Measurements from ENCODE around the gene TSEN54. TPM values are rescaled to one million over a fixed set of nuclear protein-coding genes. Genes with fewer than 3 reads are reported as not detected.

TSEN54 gene
- total RNA-seq, 1 experiment from 2014 or later, result 87.3 TPM

GRCh38 chr17:75482098-75482942 is 34.0 kb upstream of the TSEN54 start:
- ATAC-seq, result no peak
- BruUV-seq (replicated peaks), result no TSS peak
- POLR2A ChIA-PET, result interaction anchor here (1.1 kb wide), 1 partner anchor 17 kb away, joined by 5 read pairs; no protein-coding TSS in a partner anchor

GRCh38 chr17:75485688-75486087 is 30.6 kb upstream of the TSEN54 start:
- no TSS peak for BruUV-seq (replicated peaks)
- ATAC-seq, result no peak

More at GRCh38 chr17:75482098-75482942, 34.0 kb upstream of the TSEN54 start:
- Histone ChIP-seq H3K9ac (ENCODE audit: low read length) (no peak overlapping the region), H3K36me3 (ENCODE audit: control insufficient read depth in 1 of 2, insufficient read depth in 2 of 2, low read length in 2 of 2) (no peaks in the 10 kb centered on the region), H4K20me1 (ENCODE audit: insufficient read depth) (no peaks in the 10 kb centered on the region), H2AFZ (ENCODE audit: low read depth, low read length, poor library complexity, severe bottlenecking) (no peak overlapping the region), H3K4me2 (ENCODE audit: low read length) (no peak overlapping the region), H3K27ac (ENCODE audit: low read depth, low read length) (no peak overlapping the region), H3K9me2 (ENCODE audit: insufficient read depth) (no peaks in the 10 kb centered on the region), H3K4me3 (replicated peaks in 1 of 2; ENCODE audit: low read depth in 1 of 2, low read length in 2 of 2) (no peak overlapping the region), H3K9me3 (ENCODE audit: control insufficient read depth in 1 of 2, insufficient read depth in 1 of 2, low read depth in 1 of 2, low read length in 2 of 2) (no peaks in the 10 kb centered on the region), H3K79me2 (ENCODE audit: insufficient read depth, low read length) (no peaks in the 10 kb centered on the region), H3K4me1 (ENCODE audit: control insufficient read depth in 1 of 2, insufficient read depth in 2 of 2, low read length in 2 of 2) (no peaks in the 10 kb centered on the region), H3K27me3 (ENCODE audit: insufficient read depth, low read length) (no peaks in the 10 kb centered on the region)
- ChIA-PET CTCF (no interaction called here), RAD21 (ENCODE audit: low non-redundant PET in 1 of 2, low total read pairs in 2 of 2, uncharacterized antibody in 2 of 2, unreplicated experiment in 2 of 2) (no interaction called here)
- DNase-seq (ENCODE audit: low read depth, low spot score), result no peak
- intact Hi-C loops (cut with micrococcal nuclease), result no loop called here
- no peak for TF ChIP-seq SP1 (IDR thresholded peaks at IDR 0.05; ENCODE audit: low read depth)

More at GRCh38 chr17:75485688-75486087, 30.6 kb upstream of the TSEN54 start:
- no peak for DNase-seq (ENCODE audit: low read depth, low spot score)
- Histone ChIP-seq H3K9ac (ENCODE audit: low read length) (no peak overlapping the region), H3K4me3 (replicated peaks in 1 of 2; ENCODE audit: low read depth in 1 of 2, low read length in 2 of 2) (no peak overlapping the region), H4K20me1 (ENCODE audit: insufficient read depth) (no peaks in the 10 kb centered on the region), H2AFZ (ENCODE audit: low read depth, low read length, poor library complexity, severe bottlenecking) (no peak overlapping the region), H3K4me1 (ENCODE audit: control insufficient read depth in 1 of 2, insufficient read depth in 2 of 2, low read length in 2 of 2) (no peaks in the 10 kb centered on the region), H3K27me3 (ENCODE audit: insufficient read depth, low read length) (no peaks in the 10 kb centered on the region), H3K79me2 (ENCODE audit: insufficient read depth, low read length) (no peaks in the 10 kb centered on the region), H3K27ac (ENCODE audit: low read depth, low read length) (no peak overlapping the region), H3K9me3 (ENCODE audit: control insufficient read depth in 1 of 2, insufficient read depth in 1 of 2, low read depth in 1 of 2, low read length in 2 of 2) (no peaks in the 10 kb centered on the region), H3K36me3 (ENCODE audit: control insufficient read depth in 1 of 2, insufficient read depth in 2 of 2, low read length in 2 of 2) (no peaks in the 10 kb centered on the region), H3K4me2 (ENCODE audit: low read length) (no peak overlapping the region), H3K9me2 (ENCODE audit: insufficient read depth) (no peaks in the 10 kb centered on the region)
- CTCF ChIA-PET, result no interaction called here
- TF ChIP-seq ZBTB33 (IDR thresholded peaks at IDR 0.05; ENCODE audit: extremely low read depth, insufficient replicate concordance, low read length) (no peak), YY1 (IDR thresholded peaks at IDR 0.05; ENCODE audit: extremely low read depth, insufficient replicate concordance, low read depth, low read length) (no peak), ZFX (IDR thresholded peaks at IDR 0.05) (no peak), FOSL1 (IDR thresholded peaks at IDR 0.05; ENCODE audit: low read depth) (no peak), RAD21 (IDR thresholded peaks at IDR 0.05; ENCODE audit: low read depth) (no peak), SP1 (IDR thresholded peaks at IDR 0.05; ENCODE audit: low read depth) (no peak), EZH2phosphoT487 (IDR thresholded peaks at IDR 0.05; ENCODE audit: borderline replicate concordance) (no peak), SRF (IDR thresholded peaks at IDR 0.05; ENCODE audit: low read depth) (no peak), POLR2A (IDR thresholded peaks at IDR 0.05; ENCODE audit: borderline replicate concordance, extremely low read depth, insufficient read depth, insufficient read length) (no peak), ELF1 (IDR thresholded peaks at IDR 0.05; ENCODE audit: borderline replicate concordance, low read depth) (no peak), CBX3 (IDR thresholded peaks at IDR 0.05; ENCODE audit: low read depth) (no peak), CEBPB (IDR thresholded peaks at IDR 0.05; ENCODE audit: low read depth) (no peak)
- TF ChIP-seq, protein P1, sequence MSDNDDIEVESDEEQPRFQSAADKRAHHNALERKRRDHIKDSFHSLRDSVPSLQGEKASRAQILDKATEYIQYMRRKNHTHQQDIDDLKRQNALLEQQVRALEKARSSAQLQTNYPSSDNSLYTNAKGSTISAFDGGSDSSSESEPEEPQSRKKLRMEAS (IDR thresholded peaks at IDR 0.05), result no peak
- RAD21 ChIA-PET (ENCODE audit: low non-redundant PET in 1 of 2, low total read pairs in 2 of 2, uncharacterized antibody in 2 of 2, unreplicated experiment in 2 of 2), result no interaction called here
- POLR2A ChIA-PET, result no interaction called here
- intact Hi-C loops (cut with micrococcal nuclease), result no loop called here
